AG04449 (cell line): ENCODE measurements around the gene HMX1.

Experiments used
- CTCF ChIA-PET: fragments of 350-600 bp; formaldehyde crosslinking; extraction: SDS; loops from one replicate; lab custom pipeline; 2021; ENCODE audit warnings: antibody characterized with exemption; lab: Yijun Ruan, JAX
- POLR2A ChIA-PET: fragments of 400-600, 350-600 bp; formaldehyde crosslinking; extraction: SDS; loops from one replicate; lab custom pipeline; 2020; ENCODE audit warnings: antibody characterized with exemption, inconsistent platforms; lab: Yijun Ruan, JAX
- DNase-seq: peaks from one replicate; pipeline ENCODE4 v3.0.0-alpha.2; 2010; ENCODE audit warnings: low read depth, low spot score
- H3K4me3 ChIP-seq: 2 replicates; pipeline ENCODE4 v1.5.1; 2011; ENCODE audit warnings: low read depth, mild to moderate bottlenecking, control low read depth, low read length
- TF ChIP-seq, protein P1 (sequence below): IDR thresholded peaks from one replicate; pipeline ENCODE4 v1.5.1; 2011; ENCODE audit warnings: mild to moderate bottlenecking, moderate library complexity, low read length, control low read depth, inconsistent platforms; ENCODE audit not compliant: insufficient read depth; ENCODE audit errors: missing control alignments

Gene HMX1

DNA sequence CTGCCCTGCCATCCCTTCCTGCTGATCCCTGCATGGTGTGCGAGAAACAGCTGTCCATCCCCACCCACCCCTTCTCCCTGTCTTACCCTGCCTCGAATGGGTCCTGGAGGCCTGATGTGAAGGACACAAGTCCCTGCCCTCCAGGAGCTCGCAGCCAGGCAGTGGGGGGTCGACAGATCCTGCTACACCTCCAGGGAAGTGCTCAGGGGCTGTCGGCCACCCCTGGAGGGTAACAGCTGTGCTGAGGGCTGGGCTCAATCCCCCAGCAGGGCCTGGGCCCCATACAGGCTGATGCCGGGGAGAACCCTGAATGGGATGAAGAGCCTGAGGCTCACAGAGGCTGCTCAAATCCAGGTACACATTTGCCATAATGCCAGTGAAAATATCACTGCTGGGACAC is 17.6 kb downstream of the HMX1 start:
- no peak for DNase-seq
- no peak overlapping the region for H3K4me3 ChIP-seq
- ChIA-PET POLR2A (no interaction called here), CTCF (no interaction called here)
- TF ChIP-seq, protein P1, sequence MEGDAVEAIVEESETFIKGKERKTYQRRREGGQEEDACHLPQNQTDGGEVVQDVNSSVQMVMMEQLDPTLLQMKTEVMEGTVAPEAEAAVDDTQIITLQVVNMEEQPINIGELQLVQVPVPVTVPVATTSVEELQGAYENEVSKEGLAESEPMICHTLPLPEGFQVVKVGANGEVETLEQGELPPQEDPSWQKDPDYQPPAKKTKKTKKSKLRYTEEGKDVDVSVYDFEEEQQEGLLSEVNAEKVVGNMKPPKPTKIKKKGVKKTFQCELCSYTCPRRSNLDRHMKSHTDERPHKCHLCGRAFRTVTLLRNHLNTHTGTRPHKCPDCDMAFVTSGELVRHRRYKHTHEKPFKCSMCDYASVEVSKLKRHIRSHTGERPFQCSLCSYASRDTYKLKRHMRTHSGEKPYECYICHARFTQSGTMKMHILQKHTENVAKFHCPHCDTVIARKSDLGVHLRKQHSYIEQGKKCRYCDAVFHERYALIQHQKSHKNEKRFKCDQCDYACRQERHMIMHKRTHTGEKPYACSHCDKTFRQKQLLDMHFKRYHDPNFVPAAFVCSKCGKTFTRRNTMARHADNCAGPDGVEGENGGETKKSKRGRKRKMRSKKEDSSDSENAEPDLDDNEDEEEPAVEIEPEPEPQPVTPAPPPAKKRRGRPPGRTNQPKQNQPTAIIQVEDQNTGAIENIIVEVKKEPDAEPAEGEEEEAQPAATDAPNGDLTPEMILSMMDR: no peak

DNA sequence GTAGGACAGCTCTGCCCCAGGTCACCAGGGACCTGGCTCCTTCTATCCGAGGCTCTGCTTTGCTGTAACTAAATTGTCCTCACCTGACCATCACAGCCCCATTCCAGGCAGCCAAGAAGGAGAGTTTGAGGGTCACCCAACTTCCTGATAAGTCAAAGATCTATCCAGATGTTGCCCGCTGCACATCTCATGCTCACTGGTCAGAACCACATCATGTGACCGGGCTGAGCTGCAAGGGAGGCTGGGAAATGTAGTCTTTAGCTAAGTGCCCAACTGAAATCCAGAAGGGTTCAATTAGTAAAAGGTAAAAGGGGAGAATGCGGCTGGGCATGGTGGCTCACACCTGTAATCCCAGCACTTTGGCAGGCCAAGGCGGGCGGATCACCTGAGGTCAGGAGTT is 18.4 kb downstream of the HMX1 start:
- TF ChIP-seq, protein P1: no peak
- no peak for DNase-seq
- H3K4me3 ChIP-seq: no peak overlapping the region
- ChIA-PET POLR2A (no interaction called here), CTCF (no interaction called here)

DNA sequence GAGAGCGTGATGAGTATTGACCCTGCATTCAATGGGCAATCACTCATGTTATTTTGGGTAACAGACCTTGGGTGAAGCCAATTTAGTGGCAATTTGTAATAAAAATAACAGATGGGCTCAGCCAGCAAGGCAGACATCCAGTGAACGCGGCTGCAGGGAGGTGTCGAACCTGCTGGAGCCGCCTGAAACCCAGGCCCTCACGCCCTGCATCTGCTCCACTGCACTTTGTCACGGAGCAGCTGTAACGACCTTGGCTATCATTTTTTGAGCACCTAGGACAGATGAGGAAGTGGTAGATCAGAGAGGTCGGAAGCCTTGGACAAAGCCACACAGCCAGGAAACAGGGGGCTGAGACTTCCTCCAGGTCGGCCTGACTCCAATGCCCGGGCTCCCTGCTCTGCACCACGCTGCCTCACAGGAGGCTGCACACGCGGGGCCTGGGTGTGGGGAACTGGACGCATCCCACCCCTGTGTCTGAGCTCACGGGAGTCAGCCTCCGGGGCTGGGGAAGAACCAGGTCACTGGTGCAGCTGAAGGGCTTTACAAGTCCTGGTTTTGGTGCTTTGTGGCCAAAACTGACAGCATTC is 19.4 kb downstream of the HMX1 start:
- ChIA-PET POLR2A (no interaction called here), CTCF (no interaction called here)
- no peak for DNase-seq
- no peak overlapping the region for H3K4me3 ChIP-seq
- TF ChIP-seq, protein P1: no peak

DNA sequence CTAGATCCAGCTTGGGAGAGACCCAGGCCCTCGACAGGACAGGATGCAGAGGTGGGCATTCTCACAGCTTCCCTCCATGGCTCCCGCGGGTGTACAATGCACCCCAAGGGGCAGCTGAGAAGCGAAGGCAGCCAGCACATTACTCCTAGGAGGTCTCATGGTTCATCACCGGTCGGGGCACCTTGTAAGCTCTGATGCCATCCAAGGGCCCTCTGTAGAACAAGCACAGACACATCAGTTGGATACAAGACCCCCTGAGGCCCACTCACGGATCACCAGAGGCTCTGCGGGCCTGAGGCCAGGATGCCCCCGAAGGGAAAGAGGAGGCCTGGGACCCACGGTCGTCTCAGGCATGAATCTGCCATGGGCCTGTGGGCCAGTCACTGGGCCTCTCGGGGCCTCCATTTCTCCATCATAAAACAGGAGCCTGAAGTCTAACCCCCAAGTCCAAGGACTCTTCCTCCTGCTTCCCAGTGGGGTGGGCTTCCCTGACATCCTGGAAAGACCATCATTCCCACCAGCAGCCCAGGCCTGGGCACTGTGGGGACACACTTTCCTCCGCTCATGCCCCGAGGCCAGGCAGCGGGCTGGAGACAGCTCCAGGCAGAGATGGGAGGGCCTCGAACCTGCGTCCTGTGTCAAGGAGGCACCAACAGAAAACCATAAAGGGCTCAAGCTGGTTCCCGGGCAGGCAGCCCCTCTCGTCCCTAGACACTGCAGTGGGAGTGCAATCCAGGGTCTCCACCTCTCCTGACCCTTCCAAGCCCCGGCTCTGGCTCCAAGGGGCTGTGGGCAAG is 20.1 kb downstream of the HMX1 start:
- CTCF ChIA-PET: no interaction called here
- DNase-seq: no peak
- TF ChIP-seq, protein P1: no peak

DNA sequence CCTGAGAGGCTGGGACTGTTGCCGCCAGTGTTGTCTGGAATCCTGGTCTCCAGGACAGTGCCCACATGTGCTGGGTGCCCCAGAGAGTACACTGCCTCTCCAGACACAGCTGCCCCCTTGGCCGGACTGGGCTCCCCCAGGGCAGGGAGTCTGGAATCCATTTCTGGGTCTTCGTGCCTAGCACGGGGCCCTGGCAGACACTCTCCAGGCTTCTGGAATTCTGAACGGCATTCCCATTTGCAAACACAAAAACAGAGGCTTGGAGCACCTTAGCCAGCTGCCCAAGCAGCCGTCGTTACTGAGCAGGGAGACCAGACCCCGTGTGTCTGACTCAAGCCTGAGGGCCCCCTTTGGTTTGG is 20.8 kb downstream of the HMX1 start:
- no peak for DNase-seq
- ChIA-PET CTCF (no interaction called here), POLR2A (no interaction called here)
- TF ChIP-seq, protein P1: no peak
- H3K4me3 ChIP-seq: no peak overlapping the region

More for the DNA sequence above, 20.1 kb downstream of the HMX1 start:
- POLR2A ChIA-PET: no interaction called here
- no peak overlapping the region for H3K4me3 ChIP-seq

DNA sequence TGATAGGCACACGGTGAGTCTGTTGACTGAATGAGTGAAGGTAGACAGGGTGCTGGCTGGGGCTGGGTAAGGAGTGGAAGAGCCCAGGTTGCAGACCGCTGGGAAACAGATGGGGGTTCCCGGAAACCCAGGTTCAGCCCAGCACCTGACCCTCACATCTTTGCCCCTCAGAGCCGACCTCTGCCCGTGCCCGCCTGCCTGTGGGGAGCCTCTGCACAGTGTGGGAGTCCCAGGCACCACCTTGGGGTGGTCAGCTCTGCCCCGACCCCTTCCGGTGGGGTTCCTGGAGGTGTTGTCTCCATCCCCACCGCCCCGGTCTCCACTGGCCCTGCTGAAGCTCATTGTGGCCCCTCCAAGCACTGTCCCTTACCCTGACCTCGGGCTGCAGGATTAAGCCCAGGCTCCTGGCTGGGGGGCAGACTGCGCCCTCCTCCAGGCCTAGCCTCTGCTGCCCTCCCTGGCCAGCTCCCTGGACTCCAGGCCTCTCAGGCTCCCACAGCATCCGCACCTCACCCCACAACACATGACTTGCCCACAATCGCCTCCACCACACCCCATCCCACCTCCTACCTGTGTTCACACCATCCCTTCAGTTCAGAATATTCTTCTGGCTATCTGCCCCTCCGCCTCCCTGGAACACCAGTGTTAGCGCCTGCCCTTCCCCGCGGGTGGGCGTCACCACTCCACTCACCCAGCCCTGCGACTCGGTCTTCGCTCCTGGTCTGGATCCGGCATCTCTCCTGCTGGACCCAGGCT is 21.4 kb downstream of the HMX1 start:
- ChIA-PET POLR2A (no interaction called here), CTCF (no interaction called here)
- DNase-seq: no peak
- H3K4me3 ChIP-seq: no peak overlapping the region
- TF ChIP-seq, protein P1: no peak
